ENCODE data around the gene CHKA. TPM values are rescaled to one million over a fixed set of nuclear protein-coding genes. Genes with fewer than 3 reads are reported as not detected.

The CHKA gene
- total RNA-seq, 1 donor from 2014 or later: 46.7 TPM

DNA sequence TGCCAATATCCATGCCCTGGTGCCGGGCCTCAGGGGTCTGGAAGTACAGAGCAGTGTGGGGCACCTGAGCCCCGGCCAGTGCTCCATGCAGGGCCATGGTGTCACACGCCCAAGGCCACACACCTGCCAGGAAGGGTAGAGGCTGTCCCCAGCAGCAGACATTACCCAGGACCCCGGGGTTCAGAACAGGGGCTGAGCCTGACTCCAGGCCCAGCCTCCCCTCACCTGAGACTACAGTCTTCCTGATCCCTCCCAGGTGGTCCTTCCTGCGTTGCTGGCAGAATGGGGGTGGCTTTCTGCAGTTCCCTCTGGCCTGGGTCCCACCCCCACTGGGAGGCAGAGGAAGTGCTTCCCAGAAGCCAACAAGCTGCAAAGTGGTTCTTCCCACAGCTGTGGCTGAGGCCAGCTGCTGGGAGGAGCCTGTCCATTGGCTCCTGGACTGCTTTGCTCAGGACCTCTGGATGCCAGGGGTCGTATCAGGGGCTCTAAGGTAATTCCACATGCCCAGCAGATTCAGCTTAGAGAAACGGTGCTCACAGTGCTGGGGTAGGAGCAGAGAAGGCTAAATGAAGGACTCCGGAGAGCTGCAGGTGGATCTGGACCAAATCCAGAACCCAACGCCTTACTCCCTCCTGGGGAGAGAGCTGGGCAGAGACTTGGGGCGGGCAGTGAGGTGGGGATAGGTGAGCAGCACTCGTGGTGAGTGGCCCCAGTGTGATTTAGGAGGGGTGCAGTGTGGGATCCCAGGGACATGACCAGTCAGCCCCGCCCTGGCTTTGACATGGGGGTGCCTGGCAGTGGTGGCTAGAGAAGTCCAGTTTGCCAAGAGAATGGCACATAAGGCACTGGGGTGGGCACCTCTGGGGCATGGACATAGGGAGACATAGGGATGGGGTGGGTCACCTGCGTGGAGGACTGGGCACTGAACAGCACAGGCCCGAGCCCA, 69.7 kb downstream of the CHKA start:
- DNase-seq (ENCODE audit: extremely low spot score, unreplicated experiment): no peak
- Mint-ChIP-seq H3K9me3 (no peaks in the 10 kb centered on the region), H3K4me3 (no peak overlapping the region), H3K4me1 (ENCODE audit: unreplicated experiment) (peaks cover 16% of the 10 kb centered on the region), H3K36me3 (peaks cover 4% of the 10 kb centered on the region), H3K27me3 (no peaks in the 10 kb centered on the region), H3K27ac (peak overlapping the region; percentile 31)
- TF ChIP-seq, protein P1, sequence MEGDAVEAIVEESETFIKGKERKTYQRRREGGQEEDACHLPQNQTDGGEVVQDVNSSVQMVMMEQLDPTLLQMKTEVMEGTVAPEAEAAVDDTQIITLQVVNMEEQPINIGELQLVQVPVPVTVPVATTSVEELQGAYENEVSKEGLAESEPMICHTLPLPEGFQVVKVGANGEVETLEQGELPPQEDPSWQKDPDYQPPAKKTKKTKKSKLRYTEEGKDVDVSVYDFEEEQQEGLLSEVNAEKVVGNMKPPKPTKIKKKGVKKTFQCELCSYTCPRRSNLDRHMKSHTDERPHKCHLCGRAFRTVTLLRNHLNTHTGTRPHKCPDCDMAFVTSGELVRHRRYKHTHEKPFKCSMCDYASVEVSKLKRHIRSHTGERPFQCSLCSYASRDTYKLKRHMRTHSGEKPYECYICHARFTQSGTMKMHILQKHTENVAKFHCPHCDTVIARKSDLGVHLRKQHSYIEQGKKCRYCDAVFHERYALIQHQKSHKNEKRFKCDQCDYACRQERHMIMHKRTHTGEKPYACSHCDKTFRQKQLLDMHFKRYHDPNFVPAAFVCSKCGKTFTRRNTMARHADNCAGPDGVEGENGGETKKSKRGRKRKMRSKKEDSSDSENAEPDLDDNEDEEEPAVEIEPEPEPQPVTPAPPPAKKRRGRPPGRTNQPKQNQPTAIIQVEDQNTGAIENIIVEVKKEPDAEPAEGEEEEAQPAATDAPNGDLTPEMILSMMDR (conservative IDR thresholded peaks at IDR 0.05): no peak

DNA sequence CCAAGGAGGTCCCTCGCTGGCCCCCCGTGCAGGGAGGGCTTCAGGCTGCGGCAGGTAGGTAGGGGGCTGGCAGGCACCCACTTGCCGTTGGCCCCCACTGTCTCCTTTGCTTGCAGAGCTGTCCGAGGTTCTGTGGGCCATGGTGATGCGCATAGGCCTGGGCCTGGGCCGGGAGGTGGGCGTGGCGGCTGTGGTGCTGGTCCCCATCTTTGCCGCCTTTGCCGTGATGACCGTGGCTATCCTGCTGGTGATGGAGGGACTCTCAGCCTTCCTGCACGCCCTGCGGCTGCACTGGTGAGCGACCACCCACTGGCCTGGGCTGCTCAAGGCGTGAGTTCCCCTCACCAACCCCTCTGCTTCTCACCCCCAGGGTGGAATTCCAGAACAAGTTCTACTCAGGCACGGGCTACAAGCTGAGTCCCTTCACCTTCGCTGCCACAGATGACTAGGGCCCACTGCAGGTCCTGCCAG, 70.8 kb downstream of the CHKA start:
- Mint-ChIP-seq H3K27me3 (no peaks in the 10 kb centered on the region), H3K9me3 (no peaks in the 10 kb centered on the region), H3K27ac (no peak overlapping the region), H3K4me3 (no peak overlapping the region), H3K36me3 (no peaks in the 10 kb centered on the region), H3K4me1 (ENCODE audit: unreplicated experiment) (peaks cover 16% of the 10 kb centered on the region)
- TF ChIP-seq, protein P1 (conservative IDR thresholded peaks at IDR 0.05): no peak
- DNase-seq (ENCODE audit: extremely low spot score, unreplicated experiment): no peak

DNA sequence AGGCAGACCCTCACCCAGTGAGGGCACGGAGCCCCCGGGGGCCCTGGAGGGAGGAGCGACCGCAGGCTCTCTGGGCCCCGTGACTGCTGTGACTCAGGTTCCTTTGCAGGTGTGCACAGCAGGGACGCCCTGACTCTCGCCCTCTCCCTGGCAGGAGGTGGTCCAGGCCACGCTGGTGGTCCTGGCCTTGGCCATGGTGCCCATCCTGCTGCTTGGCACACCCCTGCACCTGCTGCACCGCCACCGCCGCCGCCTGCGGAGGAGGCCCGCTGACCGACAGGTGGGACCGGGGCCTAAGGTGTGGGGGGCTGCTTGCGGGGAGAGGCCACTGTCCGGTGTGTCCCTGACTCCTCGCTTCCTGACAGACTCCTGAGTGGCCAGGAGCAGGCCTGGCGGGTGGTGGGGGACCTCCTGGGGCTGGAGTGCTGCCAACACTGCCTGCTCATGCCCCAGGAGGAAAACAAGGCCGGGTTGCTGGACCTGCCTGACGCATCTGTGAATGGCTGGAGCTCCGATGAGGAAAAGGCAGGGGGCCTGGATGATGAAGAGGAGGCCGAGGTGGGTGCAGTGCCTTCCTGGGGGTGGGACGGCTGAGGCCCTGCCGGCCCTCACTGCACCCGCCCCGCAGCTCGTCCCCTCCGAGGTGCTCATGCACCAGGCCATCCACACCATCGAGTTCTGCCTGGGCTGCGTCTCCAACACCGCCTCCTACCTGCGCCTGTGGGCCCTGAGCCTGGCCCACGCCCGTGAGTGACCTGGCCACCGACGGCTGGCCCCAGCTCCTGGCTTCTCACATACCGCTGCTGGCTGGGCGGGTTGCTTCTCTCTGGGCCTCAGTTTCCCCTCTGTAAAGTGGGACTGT, 71.4 kb downstream of the CHKA start:
- DNase-seq (ENCODE audit: extremely low spot score, unreplicated experiment): no peak
- no peak overlapping the region for H3K4me3 Mint-ChIP-seq
- peaks cover 16% of the 10 kb centered on the region for H3K4me1 Mint-ChIP-seq (ENCODE audit: unreplicated experiment)
- no peaks in the 10 kb centered on the region for H3K27me3 Mint-ChIP-seq
- TF ChIP-seq, protein P1 (conservative IDR thresholded peaks at IDR 0.05): no peak
- H3K9me3 Mint-ChIP-seq: no peaks in the 10 kb centered on the region
- no peaks in the 10 kb centered on the region for H3K36me3 Mint-ChIP-seq
- no peak overlapping the region for H3K27ac Mint-ChIP-seq

DNA sequence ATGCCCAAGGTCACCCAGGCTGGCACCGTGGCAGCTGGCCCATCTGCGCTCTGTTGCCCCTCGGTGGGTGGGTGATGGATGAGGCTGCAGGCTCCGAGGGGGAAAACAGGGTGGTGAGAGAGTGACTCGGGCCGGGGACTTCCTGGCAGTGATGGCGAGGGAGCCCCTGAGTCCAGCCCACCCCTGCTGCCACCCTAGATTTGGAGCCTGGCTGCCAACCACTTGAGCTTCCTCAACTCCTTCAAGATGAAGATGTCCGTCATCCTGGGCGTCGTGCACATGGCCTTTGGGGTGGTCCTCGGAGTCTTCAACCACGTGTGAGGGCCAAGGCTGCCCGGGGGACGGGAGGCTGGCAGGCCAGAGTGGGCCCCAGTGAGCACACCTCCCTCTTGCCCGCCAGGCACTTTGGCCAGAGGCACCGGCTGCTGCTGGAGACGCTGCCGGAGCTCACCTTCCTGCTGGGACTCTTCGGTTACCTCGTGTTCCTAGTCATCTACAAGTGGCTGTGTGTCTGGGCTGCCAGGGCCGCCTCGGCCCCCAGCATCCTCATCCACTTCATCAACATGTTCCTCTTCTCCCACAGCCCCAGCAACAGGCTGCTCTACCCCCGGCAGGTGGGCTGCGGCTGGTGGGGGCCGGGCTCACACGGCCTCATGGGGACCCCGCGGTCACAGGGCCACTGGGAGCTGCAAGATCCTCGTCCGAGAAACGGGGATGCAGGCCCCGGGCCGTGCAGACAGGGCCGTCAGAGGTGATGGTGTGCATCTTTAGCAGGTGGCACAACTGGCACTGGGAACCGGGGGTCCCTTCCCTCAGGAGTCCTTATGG, 72.3 kb downstream of the CHKA start:
- Mint-ChIP-seq H3K4me3 (no peak overlapping the region), H3K27me3 (no peaks in the 10 kb centered on the region), H3K4me1 (ENCODE audit: unreplicated experiment) (peaks cover 16% of the 10 kb centered on the region), H3K36me3 (no peaks in the 10 kb centered on the region), H3K9me3 (no peaks in the 10 kb centered on the region), H3K27ac (no peak overlapping the region)
- no peak for DNase-seq (ENCODE audit: extremely low spot score, unreplicated experiment)
- TF ChIP-seq, protein P1 (conservative IDR thresholded peaks at IDR 0.05): no peak

Data from type B pancreatic cell (in vitro differentiated cells).